B cell (primary cell): ENCODE results near the gene EXOC7. TPM values are rescaled to one million over a fixed set of nuclear protein-coding genes. Genes with fewer than 3 reads are reported as not detected.

ENCODE experiments used
- ATAC-seq: fragments of 200-7000 bp; cut with Tn5 transposase; one replicate; pipeline ENCODE4 v1.10.0; 2021; ENCODE audit warnings: low read depth, mild to moderate bottlenecking, moderate number of reproducible peaks, moderate library complexity
- CTCF ChIA-PET: fragments of 350-600 bp; sonication (Branson Sonifier 250); formaldehyde crosslinking; loops from one replicate; lab custom pipeline; 2021; ENCODE audit warnings: antibody characterized with exemption, inconsistent platforms; lab: Charles Lee
- POLR2A ChIA-PET: fragments of 350-600 bp; sonication (Branson Sonifier 250); formaldehyde crosslinking; loops from one replicate; lab custom pipeline; 2021; ENCODE audit warnings: antibody characterized with exemption; lab: Charles Lee
- DNase-seq: peaks from one replicate; pipeline ENCODE4 v3.0.0; 2013
- H2AFZ ChIP-seq: 2 replicates; pipeline ENCODE4 v1.6.1; 2012; ENCODE audit warnings: mild to moderate bottlenecking, low read depth, low read length; ENCODE audit not compliant: insufficient read depth, poor library complexity, severe bottlenecking
- H3K27ac ChIP-seq, 2 donors: 1 replicate in 1 of 2; 2 replicates in 1 of 2; pipeline ENCODE4 v1.5.1; 2012 to 2013; ENCODE audit warnings: low read length in 2 of 2, mild to moderate bottlenecking in 2 of 2, moderate library complexity in 1 of 2
- H3K27me3 ChIP-seq, 4 experiments: fragments of 200-600 bp in 1 of 4; sonication (generic) in 1 of 4; replicated peaks in 1 of 4; 1 replicate in 2 of 4; 2 replicates in 2 of 4; pipeline versions ENCODE4 v1.6.1 to v1.7.0; 2013 to 2016; ENCODE audit warnings: low read length in 3 of 4, mild to moderate bottlenecking in 2 of 4, mixed read lengths in 1 of 4, moderate library complexity in 1 of 4; ENCODE audit not compliant: insufficient read depth in 4 of 4, control insufficient read depth in 3 of 4; ENCODE audit errors: control extremely low read depth in 1 of 4
- H3K36me3 ChIP-seq, 2 experiments: replicated peaks in 1 of 2; 1 replicate in 1 of 2; 2 replicates in 1 of 2; pipeline versions ENCODE4 v1.6.1 to v1.7.1; 2013; ENCODE audit warnings: low read length in 1 of 2; ENCODE audit not compliant: insufficient read depth in 2 of 2, control insufficient read depth in 1 of 2; ENCODE audit errors: control extremely low read depth in 1 of 2, extremely low read depth in 1 of 2
- H3K4me1 ChIP-seq, 2 donors: fragments of 200-600 bp in 1 of 2; sonication (generic) in 1 of 2; 1 replicate in 1 of 2; 2 replicates in 1 of 2; pipeline versions ENCODE4 v1.5.1 to v1.6.1; 2013 to 2017; ENCODE audit warnings: low read length in 2 of 2; ENCODE audit not compliant: control insufficient read depth in 2 of 2, insufficient read depth in 2 of 2
- H3K4me2 ChIP-seq: replicated peaks from 2 replicates; pipeline ENCODE3; 2012; ENCODE audit warnings: mild to moderate bottlenecking, low read depth, low read length; ENCODE audit not compliant: poor library complexity, severe bottlenecking
- H3K4me3 ChIP-seq, 5 experiments: fragments of 200-600 bp in 1 of 5; sonication (generic) in 1 of 5; 1 replicate in 3 of 5; 2 replicates in 2 of 5; pipeline versions ENCODE4 v1.5.1 to v1.7.0; 2011 to 2016; ENCODE audit warnings: low read length in 4 of 5, mild to moderate bottlenecking in 4 of 5, low read depth in 2 of 5, control low read depth in 1 of 5, moderate library complexity in 1 of 5; ENCODE audit not compliant: insufficient read depth in 1 of 5; ENCODE audit errors: control extremely low read depth in 1 of 5, extremely low read depth in 1 of 5
- H3K79me2 ChIP-seq: fragments of 200-600 bp; sonication (generic); one replicate; pipeline ENCODE4 v1.6.0; 2016; ENCODE audit warnings: low read length; ENCODE audit not compliant: control insufficient read depth, insufficient read depth
- H3K9ac ChIP-seq: fragments of 200-600 bp; sonication (generic); 2 replicates; pipeline ENCODE4 v1.6.1; 2017; ENCODE audit warnings: mild to moderate bottlenecking, low read length, moderate library complexity
- H3K9me3 ChIP-seq, 3 donors: one replicate each; pipeline versions ENCODE4 v1.6.1 to v1.7.1; 2013; ENCODE audit warnings: low read length in 2 of 3; ENCODE audit not compliant: control insufficient read depth in 2 of 3, insufficient read depth in 1 of 3; ENCODE audit errors: control extremely low read depth in 1 of 3
- H4K20me1 ChIP-seq: 2 replicates; pipeline ENCODE4 v1.6.0; 2012; ENCODE audit warnings: mild to moderate bottlenecking, low read length; ENCODE audit not compliant: insufficient read depth, control insufficient read depth, poor library complexity, severe bottlenecking
- H3K27ac Mint-ChIP-seq: one replicate; pipeline ENCODE4 v1.8.0; 2021; ENCODE audit warnings: mixed read lengths
- H3K27me3 Mint-ChIP-seq: one replicate; pipeline ENCODE4 v1.8.0; 2021; ENCODE audit warnings: mixed read lengths
- H3K4me1 Mint-ChIP-seq: one replicate; pipeline ENCODE4 v1.8.0; 2021; ENCODE audit warnings: mixed read lengths
- H3K4me3 Mint-ChIP-seq: one replicate; pipeline ENCODE4 v1.8.0; 2021; ENCODE audit warnings: mixed read lengths
- H3K9me3 Mint-ChIP-seq: one replicate; pipeline ENCODE4 v1.8.0; 2022; ENCODE audit warnings: mixed read lengths; ENCODE audit not compliant: insufficient read depth
- EZH2 ChIP-seq: IDR thresholded peaks from 2 replicates; pipeline ENCODE4 v1.6.1; 2012; ENCODE audit warnings: borderline replicate concordance, low read depth, mild to moderate bottlenecking, moderate library complexity, low read length; ENCODE audit not compliant: insufficient read depth, poor library complexity, severe bottlenecking
- WGBS: methylation state at CpG from one replicate; pipeline ENCODE4 v1.1.5; 2013; ENCODE audit warnings: missing lambda C conversion rate; ENCODE audit not compliant: insufficient coverage; 5-methylcytosine and 5-hydroxymethylcytosine counted together
- intact Hi-C: fragments of 100-400 bp; cut with micrococcal nuclease; formaldehyde crosslinking; loops from one replicate; pipeline ENCODE4 v1.10.0; 2022
- polyA plus RNA-seq: library from polyadenylated mRNA; depleted of rRNA; stranded (reverse); fragments of >200 nt; gene quantifications from 2 replicates; pipeline ENCODE4 v1.2.3, GENCODE V29; 2012
- total RNA-seq, 2 donors: library from RNA; stranded (reverse); fragments of 120-200 nt in 1 of 2; gene quantifications; 1 replicate in 1 of 2; 2 replicates in 1 of 2; pipeline versions ENCODE4 v1.2.3 to v1.2.4, GENCODE V29; 2013 to 2022
- TF ChIP-seq, protein P1 (sequence below): fragments of 200-600 bp; IDR thresholded peaks from one replicate; pipeline ENCODE4 v1.8.0; 2022; ENCODE audit warnings: antibody characterized with exemption, mild to moderate bottlenecking

The EXOC7 gene
- total and polyA plus RNA-seq, 2 donors (not counting 1 experiment from before 2014, with no cell fraction given) = 105 to 194 TPM

DNA sequence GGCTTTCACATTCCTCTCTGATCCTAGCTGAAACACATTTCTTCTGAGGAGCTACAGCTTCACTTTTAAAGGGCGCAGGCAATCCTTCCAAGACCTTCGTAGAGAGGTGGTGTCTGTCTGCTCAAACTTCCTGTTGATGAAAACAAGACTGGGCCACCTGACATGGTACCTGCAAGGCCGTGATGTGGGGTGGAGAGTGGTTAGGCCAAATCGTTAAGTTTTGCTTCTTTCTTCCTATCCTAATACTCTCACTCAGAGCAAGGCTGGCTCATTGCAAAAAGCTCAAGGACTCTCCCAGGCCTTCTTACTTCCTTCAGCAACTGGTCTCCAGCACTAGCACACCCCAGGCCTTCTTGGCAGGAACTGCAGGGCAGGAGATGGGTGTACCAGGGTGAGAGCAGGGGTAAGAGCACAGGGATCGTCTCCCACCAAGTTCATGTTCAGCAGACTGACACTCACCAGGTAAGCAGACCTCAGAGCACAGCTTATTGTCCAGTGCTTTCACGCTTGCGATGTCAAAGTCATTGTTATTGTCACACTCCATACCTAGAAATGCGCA is 48.4 kb upstream of the EXOC7 start:
- intact Hi-C loops = no loop called here
- H3K9ac ChIP-seq = no peak overlapping the region
- ATAC-seq = no peak
- no peak overlapping the region for H3K4me2 ChIP-seq
- WGBS = 80% methylated on average over 1 of the region's 8 CpGs
- H3K36me3 ChIP-seq = no peaks in the 10 kb centered on the region
- no peaks in the 10 kb centered on the region for H3K79me2 ChIP-seq
- Mint-ChIP-seq H3K9me3 (no peaks in the 10 kb centered on the region), H3K4me3 (no peak overlapping the region), H3K4me1 (peaks cover 6% of the 10 kb centered on the region), H3K27me3 (no peaks in the 10 kb centered on the region), H3K27ac (no peak overlapping the region)
- TF ChIP-seq, protein P1, sequence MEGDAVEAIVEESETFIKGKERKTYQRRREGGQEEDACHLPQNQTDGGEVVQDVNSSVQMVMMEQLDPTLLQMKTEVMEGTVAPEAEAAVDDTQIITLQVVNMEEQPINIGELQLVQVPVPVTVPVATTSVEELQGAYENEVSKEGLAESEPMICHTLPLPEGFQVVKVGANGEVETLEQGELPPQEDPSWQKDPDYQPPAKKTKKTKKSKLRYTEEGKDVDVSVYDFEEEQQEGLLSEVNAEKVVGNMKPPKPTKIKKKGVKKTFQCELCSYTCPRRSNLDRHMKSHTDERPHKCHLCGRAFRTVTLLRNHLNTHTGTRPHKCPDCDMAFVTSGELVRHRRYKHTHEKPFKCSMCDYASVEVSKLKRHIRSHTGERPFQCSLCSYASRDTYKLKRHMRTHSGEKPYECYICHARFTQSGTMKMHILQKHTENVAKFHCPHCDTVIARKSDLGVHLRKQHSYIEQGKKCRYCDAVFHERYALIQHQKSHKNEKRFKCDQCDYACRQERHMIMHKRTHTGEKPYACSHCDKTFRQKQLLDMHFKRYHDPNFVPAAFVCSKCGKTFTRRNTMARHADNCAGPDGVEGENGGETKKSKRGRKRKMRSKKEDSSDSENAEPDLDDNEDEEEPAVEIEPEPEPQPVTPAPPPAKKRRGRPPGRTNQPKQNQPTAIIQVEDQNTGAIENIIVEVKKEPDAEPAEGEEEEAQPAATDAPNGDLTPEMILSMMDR = no peak
- no peak for TF ChIP-seq EZH2
- no peak for DNase-seq
- no peak overlapping the region for H2AFZ ChIP-seq
- ChIA-PET CTCF (interaction anchor here (0.9 to 1.1 kb wide), 2 partner anchors 22 to 27 kb away, joined by 3 to 5 read pairs; no protein-coding TSS in a partner anchor), POLR2A (interaction anchor here (0.6 kb wide), 1 partner anchor 17 kb away, joined by 3 read pairs; no protein-coding TSS in a partner anchor)
- H3K4me1 ChIP-seq = peaks cover under 1 to 4% of the 10 kb centered on the region in 2 donors
- H3K27me3 ChIP-seq = no peaks in the 10 kb centered on the region
- H3K27ac ChIP-seq = no peak overlapping the region
- no peak overlapping the region for H3K4me3 ChIP-seq
- no peaks in the 10 kb centered on the region for H4K20me1 ChIP-seq
- H3K9me3 ChIP-seq = no peaks in the 10 kb centered on the region
